Astrocyte (in vitro differentiated cells and primary cell): ENCODE data around the gene L3MBTL1. TPM values are rescaled to one million over a fixed set of nuclear protein-coding genes. Genes with fewer than 3 reads are reported as not detected.

Source experiments
- DNase-seq: peaks from one replicate; pipeline ENCODE4 v3.0.0-alpha.2; 2010; ENCODE audit warnings: low read depth
- FAIRE-seq: peaks from 2 replicates; lab custom pipeline; 2011; peaks lifted over from hg19 to GRCh38; lab: Jason Lieb, UNC
- H2AFZ ChIP-seq: 2 replicates; pipeline ENCODE4 v1.6.0; 2012; ENCODE audit warnings: low read depth, low read length, inconsistent platforms
- H3K27ac ChIP-seq: 2 replicates; pipeline ENCODE4 v1.5.1; 2011; ENCODE audit warnings: low read depth, low read length, inconsistent platforms
- H3K27me3 ChIP-seq: 2 replicates; pipeline ENCODE4 v1.6.0; 2011; ENCODE audit warnings: low read length, inconsistent platforms; ENCODE audit not compliant: insufficient read depth
- H3K36me3 ChIP-seq: 2 replicates; pipeline ENCODE4 v1.5.1; 2011; ENCODE audit warnings: low read length, inconsistent platforms; ENCODE audit not compliant: insufficient read depth
- H3K4me1 ChIP-seq: 2 replicates; pipeline ENCODE4 v1.5.1; 2011; ENCODE audit warnings: low read length, inconsistent platforms; ENCODE audit not compliant: insufficient read depth
- H3K4me2 ChIP-seq: 2 replicates; pipeline ENCODE4 v1.6.0; 2012; ENCODE audit warnings: low read length, inconsistent platforms
- H3K4me3 ChIP-seq: 2 replicates; pipeline ENCODE4 v1.5.1; 2011; ENCODE audit warnings: low read depth, mild to moderate bottlenecking, low read length, inconsistent platforms; ENCODE audit not compliant: insufficient read depth
- H3K79me2 ChIP-seq: 2 replicates; pipeline ENCODE4 v1.6.0; 2012; ENCODE audit warnings: mild to moderate bottlenecking, low read length, inconsistent platforms; ENCODE audit not compliant: insufficient read depth
- H3K9ac ChIP-seq: 2 replicates; pipeline ENCODE4 v1.6.0; 2012; ENCODE audit warnings: mild to moderate bottlenecking, low read length, inconsistent platforms
- H3K9me3 ChIP-seq: 2 replicates; pipeline ENCODE4 v1.5.1; 2012; ENCODE audit warnings: low read depth, mild to moderate bottlenecking, low read length, inconsistent platforms; ENCODE audit not compliant: insufficient read depth
- H4K20me1 ChIP-seq: 2 replicates; pipeline ENCODE4 v1.6.0; 2012; ENCODE audit warnings: low read length, inconsistent platforms; ENCODE audit not compliant: insufficient read depth
- H3K27ac Mint-ChIP-seq: one replicate; pipeline ENCODE4 v1.8.0; 2021; ENCODE audit warnings: mild to moderate bottlenecking, mixed read lengths; ENCODE audit not compliant: unreplicated experiment
- H3K27me3 Mint-ChIP-seq: one replicate; pipeline ENCODE4 v1.8.0; 2021; ENCODE audit warnings: low read depth, mixed read lengths; ENCODE audit not compliant: unreplicated experiment
- H3K36me3 Mint-ChIP-seq: one replicate; pipeline ENCODE4 v1.8.0; 2021; ENCODE audit warnings: low read depth, mixed read lengths; ENCODE audit not compliant: unreplicated experiment
- H3K4me1 Mint-ChIP-seq: one replicate; pipeline ENCODE4 v1.8.0; 2021; ENCODE audit warnings: low read depth, mixed read lengths; ENCODE audit not compliant: unreplicated experiment
- H3K4me3 Mint-ChIP-seq: one replicate; pipeline ENCODE4 v1.8.0; 2021; ENCODE audit warnings: mild to moderate bottlenecking, moderate library complexity, mixed read lengths; ENCODE audit not compliant: unreplicated experiment
- H3K9me3 Mint-ChIP-seq: one replicate; pipeline ENCODE4 v1.8.0; 2021; ENCODE audit warnings: mild to moderate bottlenecking, mixed read lengths; ENCODE audit not compliant: unreplicated experiment
- EZH2 ChIP-seq: IDR thresholded peaks from 2 replicates; pipeline ENCODE4 v1.6.1; 2012; ENCODE audit warnings: mild to moderate bottlenecking, low read length, inconsistent platforms; ENCODE audit not compliant: insufficient read depth
- total RNA-seq: library from RNA; stranded (reverse); gene quantifications from 2 replicates; pipeline ENCODE4 v1.2.1, GENCODE V29; 2021
- TF ChIP-seq, protein P1 (sequence below): IDR thresholded peaks from 2 replicates; pipeline ENCODE4 v1.5.1; 2011; ENCODE audit warnings: low read depth, mild to moderate bottlenecking, inconsistent platforms, low read length, moderate library complexity; ENCODE audit not compliant: insufficient read depth

L3MBTL1 gene
- total RNA-seq, 1 donor from 2014 or later = 13.0 TPM

DNA sequence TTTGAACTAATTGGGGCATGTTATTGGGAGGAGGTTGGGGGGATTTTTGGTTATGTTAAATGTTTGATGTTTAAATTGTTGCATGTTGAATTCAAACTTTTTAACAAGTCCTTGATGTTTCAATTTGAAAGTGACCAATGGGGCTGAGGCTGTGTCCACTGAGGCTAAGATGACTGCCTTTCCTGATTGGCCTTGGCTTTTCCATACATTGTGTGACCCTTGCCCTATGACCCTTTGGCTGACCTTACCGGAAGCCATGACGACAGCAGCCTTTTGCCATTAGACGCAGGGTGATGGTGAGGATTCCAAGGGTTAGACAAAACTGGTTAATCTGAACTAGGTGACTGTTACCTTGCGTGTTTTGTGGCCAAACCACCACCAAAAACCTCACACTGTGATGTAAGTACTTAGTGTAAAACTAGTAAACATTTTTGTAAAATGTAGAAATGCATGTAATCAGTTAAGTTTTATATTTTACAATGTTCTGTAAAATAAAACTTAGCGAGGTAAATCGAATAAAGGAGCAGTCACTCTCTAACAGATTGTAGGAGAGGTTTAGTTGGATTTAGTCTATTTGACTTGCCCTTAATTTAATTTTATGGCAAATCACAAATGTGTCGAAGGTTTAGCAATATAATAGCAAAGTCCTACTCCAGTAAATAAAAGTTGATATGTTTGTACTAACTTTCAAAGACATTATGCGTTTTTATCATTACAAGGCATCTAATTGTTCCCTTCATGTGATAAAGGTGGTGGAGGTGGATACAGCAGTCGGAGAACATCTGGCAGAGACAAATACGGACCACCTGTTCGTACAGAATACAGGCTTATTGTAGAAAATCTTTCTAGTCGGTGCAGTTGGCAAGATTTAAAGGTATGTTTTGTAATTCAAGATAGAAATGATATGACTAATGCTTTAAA lies 48.2 kb upstream of the L3MBTL1 start:
- TF ChIP-seq EZH2 = no peak
- TF ChIP-seq, protein P1, sequence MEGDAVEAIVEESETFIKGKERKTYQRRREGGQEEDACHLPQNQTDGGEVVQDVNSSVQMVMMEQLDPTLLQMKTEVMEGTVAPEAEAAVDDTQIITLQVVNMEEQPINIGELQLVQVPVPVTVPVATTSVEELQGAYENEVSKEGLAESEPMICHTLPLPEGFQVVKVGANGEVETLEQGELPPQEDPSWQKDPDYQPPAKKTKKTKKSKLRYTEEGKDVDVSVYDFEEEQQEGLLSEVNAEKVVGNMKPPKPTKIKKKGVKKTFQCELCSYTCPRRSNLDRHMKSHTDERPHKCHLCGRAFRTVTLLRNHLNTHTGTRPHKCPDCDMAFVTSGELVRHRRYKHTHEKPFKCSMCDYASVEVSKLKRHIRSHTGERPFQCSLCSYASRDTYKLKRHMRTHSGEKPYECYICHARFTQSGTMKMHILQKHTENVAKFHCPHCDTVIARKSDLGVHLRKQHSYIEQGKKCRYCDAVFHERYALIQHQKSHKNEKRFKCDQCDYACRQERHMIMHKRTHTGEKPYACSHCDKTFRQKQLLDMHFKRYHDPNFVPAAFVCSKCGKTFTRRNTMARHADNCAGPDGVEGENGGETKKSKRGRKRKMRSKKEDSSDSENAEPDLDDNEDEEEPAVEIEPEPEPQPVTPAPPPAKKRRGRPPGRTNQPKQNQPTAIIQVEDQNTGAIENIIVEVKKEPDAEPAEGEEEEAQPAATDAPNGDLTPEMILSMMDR = no peak
- Mint-ChIP-seq H3K9me3 (no peaks in the 10 kb centered on the region), H3K36me3 (peaks cover 20% of the 10 kb centered on the region), H3K4me3 (peak overlapping the region; percentile 90), H3K27ac (peak overlapping the region; percentile 21), H3K4me1 (peaks cover 7% of the 10 kb centered on the region), H3K27me3 (peaks cover under 1% of the 10 kb centered on the region)
- Histone ChIP-seq H3K4me1 (peaks cover 19% of the 10 kb centered on the region), H3K9ac (peak overlapping the region; percentile 100), H3K27ac (peak overlapping the region; percentile 43), H3K4me3 (peak overlapping the region; percentile 94), H4K20me1 (peaks cover 57% of the 10 kb centered on the region), H2AFZ (no peak overlapping the region), H3K79me2 (peaks cover 65% of the 10 kb centered on the region), H3K27me3 (peaks cover 5% of the 10 kb centered on the region), H3K4me2 (peak overlapping the region; percentile 94), H3K9me3 (no peaks in the 10 kb centered on the region), H3K36me3 (peaks cover 52% of the 10 kb centered on the region)
- no peak for DNase-seq
- no peak for FAIRE-seq

DNA sequence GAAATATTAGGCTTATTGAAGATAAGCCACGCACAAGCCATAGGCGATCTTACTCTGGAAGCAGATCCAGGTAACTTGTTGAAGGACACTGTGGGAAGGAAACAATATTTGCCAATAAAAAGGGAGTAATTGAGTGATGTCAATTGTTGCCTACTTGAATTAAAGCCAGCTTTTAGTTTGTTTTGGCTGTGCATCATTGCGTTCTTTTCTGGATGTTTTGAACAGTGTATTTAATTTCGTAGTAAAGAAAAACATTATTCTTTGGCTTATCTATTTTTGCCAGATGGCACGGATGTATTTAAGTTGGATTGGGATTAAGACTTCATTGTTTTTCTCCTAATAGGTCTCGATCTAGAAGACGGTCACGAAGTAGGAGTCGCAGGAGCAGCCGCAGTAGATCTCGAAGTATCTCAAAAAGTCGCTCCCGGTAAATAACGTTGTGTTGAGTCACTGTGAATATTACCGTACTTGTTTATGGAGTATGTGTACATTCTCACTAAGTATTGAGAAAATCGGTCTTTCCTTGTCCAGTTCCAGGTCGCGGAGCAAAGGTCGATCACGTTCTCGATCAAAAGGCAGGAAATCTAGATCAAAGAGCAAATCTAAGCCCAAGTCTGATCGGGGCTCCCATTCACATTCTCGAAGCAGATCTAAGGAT lies 47.2 kb upstream of the L3MBTL1 start:
- Histone ChIP-seq H2AFZ (no peak overlapping the region), H3K4me3 (no peak overlapping the region), H4K20me1 (peaks cover 68% of the 10 kb centered on the region), H3K4me2 (peak overlapping the region; percentile 94), H3K79me2 (peaks cover 70% of the 10 kb centered on the region), H3K4me1 (peaks cover 19% of the 10 kb centered on the region), H3K36me3 (peaks cover 62% of the 10 kb centered on the region), H3K27ac (no peak overlapping the region), H3K27me3 (no peaks in the 10 kb centered on the region), H3K9ac (no peak overlapping the region), H3K9me3 (no peaks in the 10 kb centered on the region)
- no peak for DNase-seq
- TF ChIP-seq EZH2 = no peak
- TF ChIP-seq, protein P1 = no peak
- Mint-ChIP-seq H3K4me3 (peak overlapping the region; percentile 90), H3K9me3 (no peaks in the 10 kb centered on the region), H3K27me3 (no peaks in the 10 kb centered on the region), H3K36me3 (peaks cover 26% of the 10 kb centered on the region), H3K27ac (no peak overlapping the region), H3K4me1 (peaks cover 7% of the 10 kb centered on the region)
- no peak for FAIRE-seq
